ENCODE measurements around the gene ZNRF3.

DNA sequence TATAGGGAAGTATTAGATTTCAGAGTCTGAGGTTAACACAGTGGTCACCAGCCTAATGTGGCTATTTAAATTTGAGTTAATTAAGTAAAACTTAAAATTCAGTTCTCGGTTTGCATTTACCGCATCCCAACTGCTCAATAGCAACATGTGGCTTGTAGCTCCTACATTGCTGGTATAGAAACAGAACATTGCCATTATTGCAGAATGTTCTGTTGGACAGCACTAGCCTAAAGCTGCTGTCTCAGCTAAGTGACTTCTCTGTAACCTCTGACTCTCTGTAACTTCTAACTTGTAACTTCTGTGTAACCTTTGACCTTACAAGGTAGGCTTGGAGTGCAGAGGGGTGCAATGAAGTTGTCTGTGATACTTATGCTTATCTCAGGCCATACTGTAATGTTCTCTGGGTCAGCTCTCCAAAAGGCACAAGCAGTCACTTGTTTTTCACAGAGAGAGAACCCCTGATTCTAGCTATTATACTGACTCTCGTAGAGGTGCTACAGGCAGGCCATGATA lies 78.7 kb downstream of the ZNRF3 start:
- no peak for TF ChIP-seq POLR2AphosphoS5 (IDR thresholded peaks at IDR 0.05)
- no peak for TF ChIP-seq EZH2 (IDR thresholded peaks at IDR 0.05; ENCODE audit: borderline replicate concordance, insufficient read depth, low read length, poor library complexity, severe bottlenecking)
